HCT116 (cell line): ENCODE results near the gene ALK. TPM values are rescaled to one million over a fixed set of nuclear protein-coding genes. Genes with fewer than 3 reads are reported as not detected.

ENCODE experiments used
- ATAC-seq: fragments of 200-7000 bp; cut with Tn5 transposase; 2 replicates; pipeline ENCODE4 v1.9.1; 2020; ENCODE audit warnings: mild to moderate bottlenecking, moderate library complexity
- BruUV-seq: library from RNA; stranded (reverse); fragments of 400-500 nt; replicated peaks from 2 replicates; lab custom pipeline; 2021; lab: Mats Ljungman, UMichigan
- CTCF ChIA-PET: fragments of 300-600 bp; sonication (Branson Sonifier 250); formaldehyde crosslinking; loops from one replicate; lab custom pipeline; 2021; ENCODE audit warnings: antibody characterized with exemption; lab: Charles Lee
- POLR2A ChIA-PET: fragments of 300-600, 350-600 bp; sonication (Branson Sonifier 250); formaldehyde crosslinking; loops from one replicate; lab custom pipeline; 2021; ENCODE audit warnings: antibody characterized with exemption; lab: Charles Lee
- RAD21 ChIA-PET, 2 experiments: fragments of 300-600 bp; sonication (Branson Sonifier 250); formaldehyde crosslinking; loops; one replicate each; lab custom pipeline; 2023; ENCODE audit warnings: low total read pairs in 2 of 2; ENCODE audit not compliant: uncharacterized antibody in 2 of 2, unreplicated experiment in 2 of 2, low non-redundant PET in 1 of 2; lab: Charles Lee
- DNase-seq: peaks from one replicate; pipeline ENCODE4 v3.0.0-alpha.2; 2010; ENCODE audit warnings: low read depth, low spot score
- H2AFZ ChIP-seq: fragments of 200-600 bp; shearing (Covaris generic), sonication (generic); 2 replicates; pipeline ENCODE4 v1.6.1; 2017; ENCODE audit warnings: low read depth, mixed run types, mixed read lengths, antibody characterized with exemption, low read length; ENCODE audit not compliant: poor library complexity, severe bottlenecking
- H3K27ac ChIP-seq: 2 replicates; pipeline ENCODE4 v1.5.1; 2012; ENCODE audit warnings: low read depth, low read length
- H3K27me3 ChIP-seq: fragments of 200-600 bp; sonication (generic); 2 replicates; pipeline ENCODE4 v1.6.1; 2016; ENCODE audit warnings: mixed run types, low read length, mixed read lengths; ENCODE audit not compliant: insufficient read depth
- H3K36me3 ChIP-seq, 2 experiments: fragments of 200-500 bp in 1 of 2; fragments of 200-600 bp in 1 of 2; sonication (Bioruptor generic) in 1 of 2; sonication (generic) in 1 of 2; 2 replicates each; pipeline versions ENCODE4 v1.5.1 to v1.6.1; 2014 to 2016; ENCODE audit warnings: low read length in 2 of 2, inconsistent platforms in 1 of 2, mixed read lengths in 1 of 2, mixed run types in 1 of 2; ENCODE audit not compliant: insufficient read depth in 2 of 2, control insufficient read depth in 1 of 2
- H3K4me1 ChIP-seq, 2 experiments: fragments of 200-600 bp in 1 of 2; sonication (generic) in 1 of 2; 2 replicates each; pipeline versions ENCODE4 v1.5.1 to v1.6.1; 2012 to 2017; ENCODE audit warnings: low read length in 2 of 2, inconsistent platforms in 1 of 2, mild to moderate bottlenecking in 1 of 2, mixed read lengths in 1 of 2, mixed run types in 1 of 2, moderate library complexity in 1 of 2; ENCODE audit not compliant: insufficient read depth in 2 of 2, control insufficient read depth in 1 of 2
- H3K4me2 ChIP-seq: fragments of 200-600 bp; sonication (generic); 2 replicates; pipeline ENCODE4 v1.6.1; 2017; ENCODE audit warnings: mixed run types, low read length, mixed read lengths
- H3K4me3 ChIP-seq, 2 experiments: fragments of 200-600 bp in 1 of 2; sonication (generic) in 1 of 2; replicated peaks in 1 of 2; 2 replicates each; pipeline ENCODE4 v1.5.1; 2011 to 2016; ENCODE audit warnings: low read length in 2 of 2, control low read depth in 1 of 2, low read depth in 1 of 2, mild to moderate bottlenecking in 1 of 2, mixed read lengths in 1 of 2, mixed run types in 1 of 2
- H3K79me2 ChIP-seq: fragments of 200-600 bp; sonication (generic); 2 replicates; pipeline ENCODE4 v1.6.1; 2017; ENCODE audit warnings: mild to moderate bottlenecking, mixed run types, low read length, moderate library complexity, mixed read lengths; ENCODE audit not compliant: insufficient read depth
- H3K9ac ChIP-seq: fragments of 200-600 bp; sonication (generic); 2 replicates; pipeline ENCODE4 v1.6.1; 2016; ENCODE audit warnings: low read length, mixed read lengths
- H3K9me2 ChIP-seq: fragments of 200-600 bp; sonication (generic), shearing (Covaris generic); 2 replicates; pipeline ENCODE4 v1.6.1; 2017; ENCODE audit warnings: mixed run types, mild to moderate bottlenecking, moderate library complexity; ENCODE audit not compliant: insufficient read depth
- H3K9me3 ChIP-seq, 2 experiments: fragments of 200-500 bp in 1 of 2; fragments of 200-600 bp in 1 of 2; sonication (Bioruptor generic) in 1 of 2; sonication (generic) in 1 of 2; 2 replicates each; pipeline ENCODE4 v1.6.1; 2014 to 2017; ENCODE audit warnings: low read length in 2 of 2, mixed read lengths in 2 of 2, inconsistent platforms in 1 of 2, low read depth in 1 of 2, mild to moderate bottlenecking in 1 of 2, mixed run types in 1 of 2, moderate library complexity in 1 of 2; ENCODE audit not compliant: control insufficient read depth in 1 of 2, insufficient read depth in 1 of 2
- H4K20me1 ChIP-seq: fragments of 200-600 bp; sonication (generic), shearing (Covaris generic); 2 replicates; pipeline ENCODE4 v1.6.1; 2017; ENCODE audit warnings: mixed run types, mild to moderate bottlenecking, moderate library complexity; ENCODE audit not compliant: insufficient read depth
- ATF3 ChIP-seq: IDR thresholded peaks from 2 replicates; pipeline ENCODE4 v1.6.1; 2012
- CBX3 ChIP-seq: IDR thresholded peaks from 2 replicates; pipeline ENCODE4 v1.6.1; 2012; ENCODE audit warnings: low read depth
- CEBPB ChIP-seq: IDR thresholded peaks from 2 replicates; pipeline ENCODE4 v1.6.1; 2012; ENCODE audit warnings: low read depth
- EGR1 ChIP-seq: IDR thresholded peaks from 2 replicates; pipeline ENCODE4 v1.6.1; 2012; ENCODE audit warnings: low read depth
- ELF1 ChIP-seq: IDR thresholded peaks from 2 replicates; pipeline ENCODE4 v1.6.1; 2012; ENCODE audit warnings: low read depth, borderline replicate concordance
- EZH2 ChIP-seq: fragments of 200-600 bp; sonication (generic); IDR thresholded peaks from 2 replicates; pipeline ENCODE4 v1.6.1; 2017; ENCODE audit warnings: antibody characterized with exemption, mixed run types
- EZH2phosphoT487 ChIP-seq: fragments of 200-600 bp; IDR thresholded peaks from 2 replicates; pipeline ENCODE4 v1.6.1; 2018; ENCODE audit warnings: antibody characterized with exemption, borderline replicate concordance
- FOSL1 ChIP-seq: IDR thresholded peaks from 2 replicates; pipeline ENCODE4 v1.6.1; 2012; ENCODE audit warnings: low read depth
- MAX ChIP-seq: IDR thresholded peaks from 2 replicates; pipeline ENCODE4 v1.6.1; 2012
- POLR2AphosphoS5 ChIP-seq: IDR thresholded peaks from 2 replicates; pipeline ENCODE4 v1.6.1; 2011; ENCODE audit warnings: mild to moderate bottlenecking, low read depth, low read length, moderate library complexity
- REST ChIP-seq: IDR thresholded peaks from 2 replicates; pipeline ENCODE4 v1.6.1; 2012; ENCODE audit warnings: low read depth
- SIN3A ChIP-seq: IDR thresholded peaks from 2 replicates; pipeline ENCODE4 v1.6.1; 2012; ENCODE audit warnings: low read depth
- SP1 ChIP-seq: IDR thresholded peaks from 2 replicates; pipeline ENCODE4 v1.6.1; 2012; ENCODE audit warnings: low read depth
- SRF ChIP-seq: IDR thresholded peaks from 2 replicates; pipeline ENCODE4 v1.6.1; 2012; ENCODE audit warnings: low read depth
- YY1 ChIP-seq: IDR thresholded peaks from 2 replicates; pipeline ENCODE4 v1.6.1; 2011; ENCODE audit warnings: low read length, low read depth, moderate library complexity, mild to moderate bottlenecking; ENCODE audit not compliant: insufficient replicate concordance; ENCODE audit errors: extremely low read depth
- ZBTB33 ChIP-seq: IDR thresholded peaks from 2 replicates; pipeline ENCODE4 v1.6.1; 2011; ENCODE audit warnings: mild to moderate bottlenecking, low read length, moderate library complexity; ENCODE audit not compliant: insufficient replicate concordance; ENCODE audit errors: extremely low read depth
- intact Hi-C: fragments of 100-400 bp; cut with micrococcal nuclease; formaldehyde crosslinking; loops from 2 replicates; pipeline ENCODE4 v1.10.0; 2022
- total RNA-seq: library from RNA; stranded (reverse); gene quantifications from one replicate; pipeline ENCODE4 v1.2.1, GENCODE V29; 2021; ENCODE audit not compliant: unreplicated experiment

The ALK gene
- total RNA-seq, 1 experiment from 2014 or later: not detected

- TF ChIP-seq MAX (no peak), YY1 (no peak), SP1 (no peak)
Measured at GRCh38 chr2:29174937-29175336, 746.4 kb downstream of the ALK start (continued).

GRCh38 chr2:29166242-29167039, 754.9 kb downstream of the ALK start:
- no peak overlapping the region for H3K4me3 ChIP-seq
- no peak overlapping the region for H2AFZ ChIP-seq
- H3K4me1 ChIP-seq: peaks cover 0 to 7% of the 10 kb centered on the region in 2 experiments; a peak in 2 of 4 replicates
- DNase-seq: no peak
- no peaks in the 10 kb centered on the region for H3K79me2 ChIP-seq
- H3K27ac ChIP-seq: no peak overlapping the region
- ChIA-PET POLR2A (no interaction called here), RAD21 (no interaction called here), CTCF (no interaction called here)
- no peak overlapping the region for H3K9ac ChIP-seq
- H3K36me3 ChIP-seq: no peaks in the 10 kb centered on the region; a peak in 1 of 4 replicates
- H4K20me1 ChIP-seq: no peaks in the 10 kb centered on the region
- intact Hi-C loops: no loop called here
- H3K4me2 ChIP-seq: no peak overlapping the region
- ATAC-seq: no peak
- H3K9me3 ChIP-seq: no peaks in the 10 kb centered on the region
- no peaks in the 10 kb centered on the region for H3K27me3 ChIP-seq
- no TSS peak for BruUV-seq
- no peaks in the 10 kb centered on the region for H3K9me2 ChIP-seq
- TF ChIP-seq SIN3A (no peak), MAX (no peak), SRF (no peak), EZH2 (no peak), FOSL1 (no peak), POLR2AphosphoS5 (no peak), EZH2phosphoT487 (no peak), ATF3 (no peak), REST (no peak), ZBTB33 (no peak), ELF1 (no peak), EGR1 (no peak), CBX3 (no peak), CEBPB (no peak), SP1 (no peak), YY1 (no peak)
